ENCODE results near the gene GNAS.
A peak's percentile ranks its signal among the peaks of the same experiment; 100 is the strongest.

The GNAS gene

DNA sequence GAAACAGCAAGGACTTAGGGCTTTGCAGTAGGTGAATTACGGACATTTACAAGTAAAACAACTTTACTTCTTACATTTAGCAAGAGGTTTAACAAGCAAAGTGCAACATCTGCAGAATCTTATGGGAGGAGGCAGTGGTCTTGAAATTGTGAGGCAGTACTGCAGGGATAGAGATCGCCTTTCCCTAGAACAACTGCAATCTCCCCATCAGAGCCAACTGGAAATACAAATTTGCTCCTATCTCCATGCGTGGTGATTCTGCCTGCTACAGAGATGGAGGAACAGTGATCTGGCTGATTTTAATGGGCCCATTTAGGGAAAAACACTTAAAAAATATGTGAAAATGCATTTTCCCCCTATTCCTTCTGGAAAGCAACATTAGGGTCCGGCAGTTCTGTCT, 25.9 kb downstream of the GNAS start:
- peaks cover 35% of the 10 kb centered on the region for H3K4me1 ChIP-seq
- TF ChIP-seq, protein P1, sequence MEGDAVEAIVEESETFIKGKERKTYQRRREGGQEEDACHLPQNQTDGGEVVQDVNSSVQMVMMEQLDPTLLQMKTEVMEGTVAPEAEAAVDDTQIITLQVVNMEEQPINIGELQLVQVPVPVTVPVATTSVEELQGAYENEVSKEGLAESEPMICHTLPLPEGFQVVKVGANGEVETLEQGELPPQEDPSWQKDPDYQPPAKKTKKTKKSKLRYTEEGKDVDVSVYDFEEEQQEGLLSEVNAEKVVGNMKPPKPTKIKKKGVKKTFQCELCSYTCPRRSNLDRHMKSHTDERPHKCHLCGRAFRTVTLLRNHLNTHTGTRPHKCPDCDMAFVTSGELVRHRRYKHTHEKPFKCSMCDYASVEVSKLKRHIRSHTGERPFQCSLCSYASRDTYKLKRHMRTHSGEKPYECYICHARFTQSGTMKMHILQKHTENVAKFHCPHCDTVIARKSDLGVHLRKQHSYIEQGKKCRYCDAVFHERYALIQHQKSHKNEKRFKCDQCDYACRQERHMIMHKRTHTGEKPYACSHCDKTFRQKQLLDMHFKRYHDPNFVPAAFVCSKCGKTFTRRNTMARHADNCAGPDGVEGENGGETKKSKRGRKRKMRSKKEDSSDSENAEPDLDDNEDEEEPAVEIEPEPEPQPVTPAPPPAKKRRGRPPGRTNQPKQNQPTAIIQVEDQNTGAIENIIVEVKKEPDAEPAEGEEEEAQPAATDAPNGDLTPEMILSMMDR (IDR thresholded peaks at IDR 0.05; ENCODE audit: low read depth, low read length), result no peak
- H3K4me3 ChIP-seq (ENCODE audit: low read depth, low read length), result peak overlapping the region; percentile 29
- H3K36me3 ChIP-seq, result no peaks in the 10 kb centered on the region
- DNase-seq, result no peak
- H3K9me3 ChIP-seq, result no peaks in the 10 kb centered on the region
- no peaks in the 10 kb centered on the region for H3K27me3 ChIP-seq

DNA sequence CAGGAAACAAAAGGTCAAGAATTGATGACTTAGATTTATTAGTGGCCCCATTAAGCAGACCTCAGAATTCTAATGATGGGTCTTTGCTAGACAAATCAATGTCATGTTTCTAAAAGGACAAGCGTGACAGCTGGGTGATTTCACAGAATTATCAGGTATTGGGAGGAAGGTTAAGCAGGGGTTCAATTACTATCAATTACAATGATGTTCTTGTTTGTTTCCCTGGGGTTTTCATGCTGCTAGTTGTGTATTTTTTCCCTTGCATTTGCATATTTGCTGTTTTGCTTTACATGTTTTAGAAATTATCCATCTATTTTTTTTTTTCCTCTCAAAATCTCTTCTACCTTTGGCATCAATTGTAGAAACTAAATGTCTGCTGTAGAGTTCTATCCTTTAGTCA, 27.9 kb downstream of the GNAS start:
- no peaks in the 10 kb centered on the region for H3K36me3 ChIP-seq
- TF ChIP-seq, protein P1 (IDR thresholded peaks at IDR 0.05; ENCODE audit: low read depth, low read length), result no peak
- H3K9me3 ChIP-seq, result no peaks in the 10 kb centered on the region
- H3K27me3 ChIP-seq, result no peaks in the 10 kb centered on the region
- no peak overlapping the region for H3K4me3 ChIP-seq (ENCODE audit: low read depth, low read length)
- DNase-seq, result no peak
- peaks cover 35% of the 10 kb centered on the region for H3K4me1 ChIP-seq

DNA sequence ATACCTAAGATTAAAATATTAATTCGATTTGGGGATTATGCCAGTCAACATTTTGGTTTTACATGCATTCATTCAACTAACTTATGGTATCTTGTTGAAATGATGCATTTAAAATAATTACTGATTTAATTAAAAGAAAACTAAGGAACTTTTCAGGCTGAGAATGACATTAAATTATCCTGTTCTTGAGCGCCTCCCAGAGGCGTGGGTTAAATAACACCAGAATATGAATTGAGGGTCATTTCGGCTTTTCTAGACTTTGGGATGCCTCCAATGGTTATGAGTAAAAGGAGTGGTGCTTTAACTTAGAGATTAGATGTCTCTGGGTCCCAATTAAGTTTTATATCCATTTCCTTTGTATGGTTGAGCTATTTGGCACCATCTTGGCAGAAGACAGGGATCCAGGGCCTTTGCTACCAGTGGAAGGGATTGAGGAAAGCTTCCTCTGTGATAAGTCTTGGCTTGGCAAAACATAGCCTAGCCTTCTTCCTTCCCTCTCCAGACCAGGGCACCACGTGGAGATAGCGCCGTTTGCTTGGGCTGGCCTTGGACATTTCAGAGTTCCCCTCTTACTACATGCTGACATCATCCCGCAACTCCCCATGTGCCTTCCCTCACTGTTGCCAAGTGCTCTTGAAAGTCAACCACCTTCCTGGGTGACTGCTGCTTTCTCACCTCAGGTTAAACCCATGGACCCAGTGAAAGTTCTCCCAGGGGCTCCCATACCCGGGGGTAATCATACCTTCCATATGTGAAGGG, 28.7 kb downstream of the GNAS start:
- TF ChIP-seq, protein P1 (IDR thresholded peaks at IDR 0.05; ENCODE audit: low read depth, low read length), result peak; percentile 42
- no peaks in the 10 kb centered on the region for H3K36me3 ChIP-seq
- peaks cover 32% of the 10 kb centered on the region for H3K4me1 ChIP-seq
- no peak for DNase-seq
- no peaks in the 10 kb centered on the region for H3K9me3 ChIP-seq
- no peak overlapping the region for H3K4me3 ChIP-seq (ENCODE audit: low read depth, low read length)
- no peaks in the 10 kb centered on the region for H3K27me3 ChIP-seq

DNA sequence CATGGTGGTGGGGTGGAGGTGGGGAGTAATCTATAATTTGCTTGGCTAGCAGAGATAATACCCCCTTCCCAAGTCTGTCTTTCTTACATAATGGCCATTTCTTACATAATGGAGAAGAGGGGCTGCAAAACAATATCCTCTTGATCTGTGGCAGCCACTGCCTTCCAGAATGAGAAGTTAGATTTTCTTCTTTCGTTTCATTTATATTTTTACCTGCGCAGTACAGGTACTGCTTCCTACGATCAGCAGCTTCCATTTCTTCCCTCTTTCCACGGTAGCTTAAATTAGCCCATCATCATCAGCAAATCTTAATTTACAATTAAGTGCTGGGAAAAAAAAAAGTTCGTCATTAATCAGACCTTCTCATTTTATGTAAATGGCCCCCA, 30.2 kb downstream of the GNAS start:
- TF ChIP-seq, protein P1 (IDR thresholded peaks at IDR 0.05; ENCODE audit: low read depth, low read length), result no peak
- Histone ChIP-seq H3K4me1 (peaks cover 18% of the 10 kb centered on the region), H3K4me3 (ENCODE audit: low read depth, low read length) (no peak overlapping the region), H3K9me3 (no peaks in the 10 kb centered on the region), H3K27me3 (no peaks in the 10 kb centered on the region), H3K36me3 (no peaks in the 10 kb centered on the region)
- DNase-seq, result no peak

DNA sequence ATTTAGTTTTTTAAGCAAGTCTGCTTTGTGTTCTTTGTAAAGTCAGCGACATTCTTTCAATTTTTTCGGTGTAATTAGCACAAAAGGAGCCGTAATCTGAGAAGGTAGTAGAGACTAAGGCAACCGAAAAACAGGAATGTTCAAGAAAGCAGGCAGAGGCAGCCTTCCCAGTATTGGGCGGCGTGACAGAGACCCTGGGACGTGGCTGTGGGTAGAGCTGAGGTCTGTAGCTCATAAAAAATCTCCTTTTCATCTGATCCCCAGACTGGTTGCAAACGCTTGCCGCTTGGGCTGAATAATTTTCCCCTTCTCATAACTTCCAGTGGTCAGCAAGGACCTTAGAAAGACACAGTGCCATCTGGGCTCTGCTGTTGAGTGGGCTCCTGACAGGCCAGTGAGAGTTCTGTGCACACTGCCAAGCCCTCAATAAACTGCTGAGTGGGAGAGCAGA, 30.8 kb downstream of the GNAS start:
- Histone ChIP-seq H3K4me1 (peaks cover 15% of the 10 kb centered on the region), H3K36me3 (no peaks in the 10 kb centered on the region), H3K27me3 (no peaks in the 10 kb centered on the region), H3K9me3 (no peaks in the 10 kb centered on the region), H3K4me3 (ENCODE audit: low read depth, low read length) (no peak overlapping the region)
- no peak for DNase-seq
- TF ChIP-seq, protein P1 (IDR thresholded peaks at IDR 0.05; ENCODE audit: low read depth, low read length), result no peak

DNA sequence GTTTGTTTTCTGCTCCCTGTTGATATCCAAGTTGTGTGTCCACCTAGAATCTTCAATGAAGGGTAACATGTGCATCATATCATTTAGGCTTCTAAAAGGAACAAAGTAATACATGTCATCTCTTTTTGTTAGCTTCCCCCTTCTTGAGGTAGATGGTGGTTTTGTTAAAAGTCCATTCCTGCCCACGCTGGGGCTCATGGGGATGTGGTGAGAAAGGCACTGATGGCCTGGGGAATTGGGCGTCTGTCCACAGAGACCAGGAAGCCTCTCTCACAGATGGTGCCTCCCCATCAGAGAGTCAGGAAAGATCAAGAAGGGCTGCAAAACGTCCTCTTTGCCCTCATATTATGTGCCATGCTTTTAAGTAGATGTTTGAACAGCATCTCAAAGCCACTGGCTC, 32.5 kb downstream of the GNAS start:
- Histone ChIP-seq H3K9me3 (no peaks in the 10 kb centered on the region), H3K4me3 (ENCODE audit: low read depth, low read length) (no peak overlapping the region), H3K36me3 (no peaks in the 10 kb centered on the region), H3K4me1 (peaks cover 4% of the 10 kb centered on the region), H3K27me3 (no peaks in the 10 kb centered on the region)
- DNase-seq, result no peak
- TF ChIP-seq, protein P1 (IDR thresholded peaks at IDR 0.05; ENCODE audit: low read depth, low read length), result no peak

All from BE2C (cell line).